ENCODE measurements around the gene POLG. TPM values are rescaled to one million over a fixed set of nuclear protein-coding genes. Genes with fewer than 3 reads are reported as not detected.

POLG gene
- total RNA-seq, 1 experiment from 2014 or later, result 50.5 TPM

DNA sequence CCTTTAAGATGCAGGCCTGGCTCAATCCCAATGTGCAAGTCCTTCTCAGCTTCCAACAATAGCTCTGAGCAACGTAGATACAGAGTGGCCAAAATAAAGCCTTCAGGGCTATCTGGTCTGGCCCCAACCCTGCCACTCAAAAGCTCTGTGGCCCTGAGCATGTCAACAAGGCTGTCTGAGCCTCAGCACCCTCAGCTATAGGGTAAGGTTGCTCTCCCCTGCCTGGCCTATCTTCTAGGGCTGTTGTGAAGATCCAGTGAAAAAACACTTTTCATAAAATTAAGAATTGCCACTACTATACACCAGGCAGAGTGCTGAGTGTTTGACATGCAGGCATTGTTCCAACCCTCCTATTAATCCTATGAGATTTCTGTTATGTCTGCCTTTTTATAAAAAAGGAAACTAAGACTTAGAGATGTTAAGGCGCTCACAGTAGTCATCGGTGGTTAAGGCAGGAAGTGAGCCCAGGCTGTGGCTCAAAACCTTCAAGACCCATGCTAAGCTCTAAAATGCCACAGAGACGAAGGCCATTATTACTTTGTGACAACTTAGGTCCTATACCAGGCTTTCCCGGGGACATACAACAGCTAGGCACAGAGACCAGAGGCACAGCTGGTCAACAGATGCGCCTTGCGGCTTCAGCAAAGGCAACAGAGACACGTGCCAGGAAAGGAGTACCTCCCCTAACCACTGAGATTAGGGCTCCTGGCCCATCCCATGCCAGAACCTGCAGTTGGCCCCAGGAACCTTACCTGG is 5.1 kb downstream of the POLG start:
- Histone ChIP-seq H3K27ac (no peak overlapping the region; the same call in 1 of the 2 replicates), H3K4me1 (peaks cover 26% of the 10 kb centered on the region; the same call in 1 of the 2 replicates), H3K9me3 (replicated peaks) (no peaks in the 10 kb centered on the region), H3K4me3 (no peak overlapping the region), H3K36me3 (peaks cover 70% of the 10 kb centered on the region), H3K27me3 (no peaks in the 10 kb centered on the region)
- no peak for DNase-seq

DNA sequence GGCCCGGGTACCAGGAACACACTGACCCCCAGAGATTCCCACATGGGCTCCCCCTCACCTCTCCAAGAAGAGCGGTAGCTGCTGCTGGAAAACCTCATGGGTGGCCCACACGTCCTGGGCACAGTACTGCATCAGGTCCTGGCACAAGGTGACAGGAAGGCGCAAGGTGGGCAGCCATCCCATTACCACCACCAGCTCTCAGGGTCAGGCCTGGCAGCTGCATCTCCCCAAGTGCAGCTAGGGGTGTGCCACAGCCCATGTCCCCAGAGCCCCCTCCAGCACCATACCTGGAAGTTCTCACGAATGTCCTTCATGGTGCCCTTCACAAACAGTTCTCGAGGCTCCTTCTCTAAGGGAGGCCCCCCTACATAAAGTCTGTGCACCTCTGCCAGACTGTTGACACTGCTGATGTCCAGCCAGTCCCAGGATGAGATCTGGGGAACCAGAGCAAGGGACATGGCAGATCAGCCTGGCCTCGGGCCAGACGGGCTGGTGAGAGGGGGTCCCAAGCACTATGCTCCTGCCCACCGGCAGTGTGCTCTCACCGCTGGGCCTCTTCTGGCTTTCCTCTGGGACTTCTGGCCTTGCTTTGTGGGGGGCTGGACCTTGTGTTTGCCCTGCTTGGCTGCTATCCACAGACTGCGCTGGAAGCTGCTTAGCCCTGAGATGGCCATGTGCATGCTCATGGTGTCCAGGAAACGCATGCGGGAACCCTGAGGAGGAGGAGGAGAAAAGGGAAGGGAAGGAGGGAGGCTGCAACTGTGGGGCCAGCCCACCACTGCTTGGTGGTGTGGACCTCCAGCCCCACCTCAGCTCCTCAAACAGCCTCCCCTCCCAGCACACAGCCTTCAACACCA is 6.0 kb downstream of the POLG start:
- H3K4me1 ChIP-seq, result peaks cover 26% of the 10 kb centered on the region; the same call in 1 of the 2 replicates
- no peak overlapping the region for H3K4me3 ChIP-seq
- H3K27me3 ChIP-seq, result no peaks in the 10 kb centered on the region
- H3K9me3 ChIP-seq (replicated peaks), result no peaks in the 10 kb centered on the region
- peaks cover 78% of the 10 kb centered on the region for H3K36me3 ChIP-seq
- no peak overlapping the region for H3K27ac ChIP-seq
- DNase-seq, result no peak

DNA sequence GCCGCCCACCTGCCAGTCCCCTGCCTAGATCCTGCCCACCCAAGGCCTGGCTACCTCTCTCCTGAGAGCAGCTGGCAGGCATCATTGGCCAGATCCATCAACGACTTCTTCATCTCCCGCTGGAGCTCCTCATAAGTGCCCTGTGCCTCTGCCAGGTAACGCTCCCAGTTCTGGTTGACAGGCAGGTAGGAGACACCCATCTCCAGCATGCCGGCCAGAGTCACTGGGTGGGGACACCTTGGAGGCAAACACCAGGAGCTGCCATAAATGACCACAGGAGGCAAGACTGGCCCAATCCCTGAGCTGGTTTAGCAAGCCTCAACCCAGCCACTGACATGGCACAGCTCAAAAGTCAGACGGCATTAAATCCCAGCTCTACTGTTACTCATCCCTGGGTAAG is 7.5 kb downstream of the POLG start:
- H3K36me3 ChIP-seq, result peaks cover 84% of the 10 kb centered on the region
- H3K9me3 ChIP-seq (replicated peaks), result no peaks in the 10 kb centered on the region
- DNase-seq, result no peak
- H3K27me3 ChIP-seq, result no peaks in the 10 kb centered on the region
- H3K4me3 ChIP-seq, result no peak overlapping the region
- H3K4me1 ChIP-seq, result peaks cover 24% of the 10 kb centered on the region; the same call in 1 of the 2 replicates
- H3K27ac ChIP-seq, result no peak overlapping the region

DNA sequence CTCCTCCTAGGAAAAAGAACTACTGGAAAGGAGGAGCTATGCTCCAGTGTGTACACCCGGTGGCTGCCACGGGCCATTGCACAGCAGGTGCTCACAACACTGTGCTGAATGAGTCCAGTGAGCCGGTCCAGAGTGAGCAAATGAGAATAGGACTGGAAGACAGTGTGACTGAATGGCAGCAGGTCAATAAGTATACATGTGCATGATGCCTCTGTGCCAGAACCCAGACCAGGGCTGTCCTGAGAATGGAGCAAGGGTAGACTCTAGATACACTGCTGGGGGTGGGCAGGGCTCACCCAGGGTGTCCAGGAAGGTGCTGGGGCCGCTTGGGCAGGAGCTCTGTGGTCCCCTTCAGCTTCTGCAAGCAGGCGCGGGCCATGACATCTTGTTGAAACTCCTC is 8.3 kb downstream of the POLG start:
- DNase-seq, result no peak
- Histone ChIP-seq H3K4me3 (no peak overlapping the region), H3K27ac (no peak overlapping the region), H3K27me3 (no peaks in the 10 kb centered on the region), H3K9me3 (replicated peaks) (no peaks in the 10 kb centered on the region), H3K4me1 (peaks cover 16% of the 10 kb centered on the region; the same call in 1 of the 2 replicates), H3K36me3 (peaks cover 87% of the 10 kb centered on the region)

- H3K4me1 ChIP-seq, result peaks cover 6% of the 10 kb centered on the region; the same call in 1 of the 2 replicates
- DNase-seq, result no peak
- H3K27me3 ChIP-seq, result no peaks in the 10 kb centered on the region
- no peak overlapping the region for H3K4me3 ChIP-seq
- no peaks in the 10 kb centered on the region for H3K9me3 ChIP-seq (replicated peaks)
- peaks cover 95% of the 10 kb centered on the region for H3K36me3 ChIP-seq
- no peak overlapping the region for H3K27ac ChIP-seq
Observed at GRCh38 chr15:89325039-89325803, 9.4 kb downstream of the POLG start.

DNA sequence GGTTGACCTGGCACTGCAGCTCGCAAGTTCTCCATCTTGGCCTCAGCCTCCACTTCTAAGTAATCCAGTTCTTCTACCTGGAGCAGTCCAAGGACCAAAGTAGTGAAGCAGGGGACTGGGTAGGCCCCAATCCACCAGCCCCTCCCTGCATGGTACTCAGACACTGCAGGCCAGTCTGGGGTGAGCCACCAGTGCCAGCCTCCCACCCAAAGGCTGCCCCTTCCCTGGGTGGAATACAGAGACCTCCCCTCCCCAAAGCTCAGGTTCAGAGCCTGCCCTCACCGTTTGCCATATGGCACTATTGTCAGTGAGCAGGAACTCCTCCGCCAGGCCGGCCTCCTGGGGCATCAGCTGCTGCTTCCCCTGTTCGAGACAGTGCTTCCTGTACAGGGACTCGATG is 10.8 kb downstream of the POLG start:
- no peak for DNase-seq
- no peak overlapping the region for H3K4me3 ChIP-seq
- no peaks in the 10 kb centered on the region for H3K9me3 ChIP-seq (replicated peaks)
- peaks cover 93% of the 10 kb centered on the region for H3K36me3 ChIP-seq
- H3K27me3 ChIP-seq, result no peaks in the 10 kb centered on the region
- H3K4me1 ChIP-seq, result no peaks in the 10 kb centered on the region
- no peak overlapping the region for H3K27ac ChIP-seq

- H3K36me3 ChIP-seq, result peaks cover 93% of the 10 kb centered on the region
- H3K27ac ChIP-seq, result no peak overlapping the region
- no peaks in the 10 kb centered on the region for H3K9me3 ChIP-seq (replicated peaks)
- H3K27me3 ChIP-seq, result no peaks in the 10 kb centered on the region
- DNase-seq, result no peak
- no peaks in the 10 kb centered on the region for H3K4me1 ChIP-seq
- no peak overlapping the region for H3K4me3 ChIP-seq
Observed at GRCh38 chr15:89322822-89323221, 11.8 kb downstream of the POLG start.

- DNase-seq, result no peak
- H3K36me3 ChIP-seq, result peaks cover 93% of the 10 kb centered on the region
- H3K4me3 ChIP-seq, result no peak overlapping the region
- H3K27ac ChIP-seq, result no peak overlapping the region
- H3K4me1 ChIP-seq, result no peaks in the 10 kb centered on the region
- no peaks in the 10 kb centered on the region for H3K9me3 ChIP-seq (replicated peaks)
- no peaks in the 10 kb centered on the region for H3K27me3 ChIP-seq
Observed at GRCh38 chr15:89321521-89322410, 12.9 kb downstream of the POLG start.

- no peak overlapping the region for H3K4me3 ChIP-seq
- no peaks in the 10 kb centered on the region for H3K9me3 ChIP-seq (replicated peaks)
- no peak overlapping the region for H3K27ac ChIP-seq
- no peaks in the 10 kb centered on the region for H3K4me1 ChIP-seq
- no peaks in the 10 kb centered on the region for H3K27me3 ChIP-seq
- peaks cover 93% of the 10 kb centered on the region for H3K36me3 ChIP-seq
- no peak for DNase-seq
Observed at GRCh38 chr15:89320200-89320599, 14.4 kb downstream of the POLG start.

- no peaks in the 10 kb centered on the region for H3K4me1 ChIP-seq
- no peak for DNase-seq
- no peak overlapping the region for H3K4me3 ChIP-seq
- no peaks in the 10 kb centered on the region for H3K9me3 ChIP-seq (replicated peaks)
- no peaks in the 10 kb centered on the region for H3K27me3 ChIP-seq
- H3K36me3 ChIP-seq, result peaks cover 98% of the 10 kb centered on the region
- no peak overlapping the region for H3K27ac ChIP-seq
Observed at GRCh38 chr15:89319678-89320077, 14.9 kb downstream of the POLG start.

DNA sequence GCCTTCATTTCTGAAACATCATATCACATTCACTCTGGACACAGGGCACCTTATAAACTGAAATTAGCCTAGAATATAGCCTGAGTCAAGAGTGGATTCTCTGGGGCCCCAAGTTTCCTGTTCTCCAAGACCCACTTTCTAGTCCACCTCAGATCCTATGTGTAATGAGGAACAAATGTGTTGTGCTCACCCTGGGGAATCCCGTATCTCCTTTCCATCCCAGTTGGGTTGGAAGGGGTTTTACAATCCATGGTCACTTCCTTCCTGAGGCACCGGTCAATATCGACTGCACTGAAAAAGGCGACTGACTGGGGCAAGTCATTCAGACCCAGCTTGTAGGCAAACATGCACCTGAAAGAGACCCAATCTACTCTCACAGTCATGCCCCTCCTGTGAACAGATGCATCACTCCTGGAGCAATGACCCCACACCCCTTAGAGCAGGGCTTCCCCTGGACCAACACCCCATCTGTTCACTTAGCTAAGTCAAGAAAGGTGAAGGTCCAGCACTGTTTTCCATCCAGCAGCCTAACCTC is 17.4 kb downstream of the POLG start:
- no peaks in the 10 kb centered on the region for H3K27me3 ChIP-seq
- no peaks in the 10 kb centered on the region for H3K4me1 ChIP-seq
- no peak overlapping the region for H3K4me3 ChIP-seq
- no peaks in the 10 kb centered on the region for H3K9me3 ChIP-seq (replicated peaks)
- DNase-seq, result no peak
- H3K36me3 ChIP-seq, result peaks cover 91% of the 10 kb centered on the region
- no peak overlapping the region for H3K27ac ChIP-seq

GRCh38 chr15:89316504-89316903 is 18.1 kb downstream of the POLG start:
- no peak overlapping the region for H3K4me3 ChIP-seq

GRCh38 chr15:89315375-89315929 is 19.2 kb downstream of the POLG start:
- H3K4me3 ChIP-seq, result no peak overlapping the region
- no peaks in the 10 kb centered on the region for H3K27me3 ChIP-seq
- peaks cover 85% of the 10 kb centered on the region for H3K36me3 ChIP-seq
- DNase-seq, result no peak
- no peak overlapping the region for H3K27ac ChIP-seq
- no peaks in the 10 kb centered on the region for H3K9me3 ChIP-seq (replicated peaks)
- H3K4me1 ChIP-seq, result no peaks in the 10 kb centered on the region

More at GRCh38 chr15:89316504-89316903, 18.1 kb downstream of the POLG start:
- H3K27ac ChIP-seq, result no peak overlapping the region
- H3K36me3 ChIP-seq, result peaks cover 91% of the 10 kb centered on the region
- no peaks in the 10 kb centered on the region for H3K4me1 ChIP-seq
- H3K9me3 ChIP-seq (replicated peaks), result no peaks in the 10 kb centered on the region
- no peak for DNase-seq
- H3K27me3 ChIP-seq, result no peaks in the 10 kb centered on the region

Measured in SJCRH30 (cell line).